HL-60 (cell line): ENCODE data around the gene TEX29.

Experiments
- DNase-seq, 2 experiments: peaks; one replicate each; pipeline ENCODE4 v3.0.0-alpha.2; 2010 to 2020; ENCODE audit warnings: low read depth in 1 of 2, low spot score in 1 of 2
- H3K27ac ChIP-seq: fragments of 250-450 bp; sonication (Bioruptor Pico); replicated peaks from 2 replicates; pipeline ENCODE4 v1.5.1; 2020; ENCODE audit warnings: mild to moderate bottlenecking, moderate library complexity
- H3K27me3 ChIP-seq: fragments of 250-450 bp; sonication (Bioruptor Pico); 2 replicates; pipeline ENCODE4 v1.5.1; 2021; ENCODE audit warnings: mild to moderate bottlenecking, moderate library complexity; ENCODE audit not compliant: insufficient read depth, poor library complexity, severe bottlenecking
- H3K4me3 ChIP-seq: replicated peaks from 2 replicates; pipeline ENCODE4 v1.5.1; 2011; ENCODE audit warnings: mild to moderate bottlenecking, control low read depth, low read length; ENCODE audit not compliant: insufficient read depth
- GABPA ChIP-seq: IDR thresholded peaks from 2 replicates; pipeline ENCODE4 v1.6.1; 2012; ENCODE audit warnings: low read depth
- POLR2AphosphoS5 ChIP-seq: IDR thresholded peaks from 2 replicates; pipeline ENCODE4 v1.6.1; 2012; ENCODE audit warnings: low read depth
- SPI1 ChIP-seq: IDR thresholded peaks from 2 replicates; pipeline ENCODE4 v1.6.1; 2012; ENCODE audit warnings: low read depth, mild to moderate bottlenecking, borderline replicate concordance
- TF ChIP-seq, protein P1 (sequence below): IDR thresholded peaks from 2 replicates; pipeline ENCODE4 v1.6.1; 2012; ENCODE audit warnings: low read depth; ENCODE audit not compliant: insufficient replicate concordance
- TF ChIP-seq, protein P2 (sequence below): IDR thresholded peaks from one replicate; pipeline ENCODE4 v1.5.1; 2011; ENCODE audit warnings: low read length, control low read depth, inconsistent platforms; ENCODE audit not compliant: insufficient read depth

TEX29 gene

DNA sequence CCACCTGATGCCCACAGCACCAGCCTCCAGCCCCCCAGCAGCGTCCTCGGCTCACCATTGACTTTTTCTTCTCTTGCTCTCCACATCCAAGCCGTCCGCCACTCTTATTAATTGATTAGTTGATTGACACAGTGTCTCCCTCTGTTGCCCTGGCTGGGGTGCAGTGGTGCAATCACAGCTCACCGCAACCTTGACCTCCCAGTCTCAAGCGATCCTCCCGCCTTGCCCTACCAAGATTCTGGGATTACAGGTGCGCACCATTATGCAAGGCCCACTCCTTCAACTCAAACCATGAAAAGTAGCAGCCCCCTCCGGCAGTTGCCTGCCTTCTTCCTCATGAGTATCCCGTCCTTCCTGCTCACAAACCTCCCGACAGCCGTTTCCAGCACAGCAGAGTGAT, 921 bp upstream of the TEX29 start:
- TF ChIP-seq, protein P1, sequence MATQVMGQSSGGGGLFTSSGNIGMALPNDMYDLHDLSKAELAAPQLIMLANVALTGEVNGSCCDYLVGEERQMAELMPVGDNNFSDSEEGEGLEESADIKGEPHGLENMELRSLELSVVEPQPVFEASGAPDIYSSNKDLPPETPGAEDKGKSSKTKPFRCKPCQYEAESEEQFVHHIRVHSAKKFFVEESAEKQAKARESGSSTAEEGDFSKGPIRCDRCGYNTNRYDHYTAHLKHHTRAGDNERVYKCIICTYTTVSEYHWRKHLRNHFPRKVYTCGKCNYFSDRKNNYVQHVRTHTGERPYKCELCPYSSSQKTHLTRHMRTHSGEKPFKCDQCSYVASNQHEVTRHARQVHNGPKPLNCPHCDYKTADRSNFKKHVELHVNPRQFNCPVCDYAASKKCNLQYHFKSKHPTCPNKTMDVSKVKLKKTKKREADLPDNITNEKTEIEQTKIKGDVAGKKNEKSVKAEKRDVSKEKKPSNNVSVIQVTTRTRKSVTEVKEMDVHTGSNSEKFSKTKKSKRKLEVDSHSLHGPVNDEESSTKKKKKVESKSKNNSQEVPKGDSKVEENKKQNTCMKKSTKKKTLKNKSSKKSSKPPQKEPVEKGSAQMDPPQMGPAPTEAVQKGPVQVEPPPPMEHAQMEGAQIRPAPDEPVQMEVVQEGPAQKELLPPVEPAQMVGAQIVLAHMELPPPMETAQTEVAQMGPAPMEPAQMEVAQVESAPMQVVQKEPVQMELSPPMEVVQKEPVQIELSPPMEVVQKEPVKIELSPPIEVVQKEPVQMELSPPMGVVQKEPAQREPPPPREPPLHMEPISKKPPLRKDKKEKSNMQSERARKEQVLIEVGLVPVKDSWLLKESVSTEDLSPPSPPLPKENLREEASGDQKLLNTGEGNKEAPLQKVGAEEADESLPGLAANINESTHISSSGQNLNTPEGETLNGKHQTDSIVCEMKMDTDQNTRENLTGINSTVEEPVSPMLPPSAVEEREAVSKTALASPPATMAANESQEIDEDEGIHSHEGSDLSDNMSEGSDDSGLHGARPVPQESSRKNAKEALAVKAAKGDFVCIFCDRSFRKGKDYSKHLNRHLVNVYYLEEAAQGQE, result no peak
- TF ChIP-seq, protein P2, sequence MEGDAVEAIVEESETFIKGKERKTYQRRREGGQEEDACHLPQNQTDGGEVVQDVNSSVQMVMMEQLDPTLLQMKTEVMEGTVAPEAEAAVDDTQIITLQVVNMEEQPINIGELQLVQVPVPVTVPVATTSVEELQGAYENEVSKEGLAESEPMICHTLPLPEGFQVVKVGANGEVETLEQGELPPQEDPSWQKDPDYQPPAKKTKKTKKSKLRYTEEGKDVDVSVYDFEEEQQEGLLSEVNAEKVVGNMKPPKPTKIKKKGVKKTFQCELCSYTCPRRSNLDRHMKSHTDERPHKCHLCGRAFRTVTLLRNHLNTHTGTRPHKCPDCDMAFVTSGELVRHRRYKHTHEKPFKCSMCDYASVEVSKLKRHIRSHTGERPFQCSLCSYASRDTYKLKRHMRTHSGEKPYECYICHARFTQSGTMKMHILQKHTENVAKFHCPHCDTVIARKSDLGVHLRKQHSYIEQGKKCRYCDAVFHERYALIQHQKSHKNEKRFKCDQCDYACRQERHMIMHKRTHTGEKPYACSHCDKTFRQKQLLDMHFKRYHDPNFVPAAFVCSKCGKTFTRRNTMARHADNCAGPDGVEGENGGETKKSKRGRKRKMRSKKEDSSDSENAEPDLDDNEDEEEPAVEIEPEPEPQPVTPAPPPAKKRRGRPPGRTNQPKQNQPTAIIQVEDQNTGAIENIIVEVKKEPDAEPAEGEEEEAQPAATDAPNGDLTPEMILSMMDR, result no peak
- TF ChIP-seq GABPA (no peak), SPI1 (no peak), POLR2AphosphoS5 (no peak)
- H3K27ac ChIP-seq, result no peak overlapping the region
- H3K27me3 ChIP-seq, result peaks cover 3% of the 10 kb centered on the region
- H3K4me3 ChIP-seq, result no peak overlapping the region
- no peak for DNase-seq

DNA sequence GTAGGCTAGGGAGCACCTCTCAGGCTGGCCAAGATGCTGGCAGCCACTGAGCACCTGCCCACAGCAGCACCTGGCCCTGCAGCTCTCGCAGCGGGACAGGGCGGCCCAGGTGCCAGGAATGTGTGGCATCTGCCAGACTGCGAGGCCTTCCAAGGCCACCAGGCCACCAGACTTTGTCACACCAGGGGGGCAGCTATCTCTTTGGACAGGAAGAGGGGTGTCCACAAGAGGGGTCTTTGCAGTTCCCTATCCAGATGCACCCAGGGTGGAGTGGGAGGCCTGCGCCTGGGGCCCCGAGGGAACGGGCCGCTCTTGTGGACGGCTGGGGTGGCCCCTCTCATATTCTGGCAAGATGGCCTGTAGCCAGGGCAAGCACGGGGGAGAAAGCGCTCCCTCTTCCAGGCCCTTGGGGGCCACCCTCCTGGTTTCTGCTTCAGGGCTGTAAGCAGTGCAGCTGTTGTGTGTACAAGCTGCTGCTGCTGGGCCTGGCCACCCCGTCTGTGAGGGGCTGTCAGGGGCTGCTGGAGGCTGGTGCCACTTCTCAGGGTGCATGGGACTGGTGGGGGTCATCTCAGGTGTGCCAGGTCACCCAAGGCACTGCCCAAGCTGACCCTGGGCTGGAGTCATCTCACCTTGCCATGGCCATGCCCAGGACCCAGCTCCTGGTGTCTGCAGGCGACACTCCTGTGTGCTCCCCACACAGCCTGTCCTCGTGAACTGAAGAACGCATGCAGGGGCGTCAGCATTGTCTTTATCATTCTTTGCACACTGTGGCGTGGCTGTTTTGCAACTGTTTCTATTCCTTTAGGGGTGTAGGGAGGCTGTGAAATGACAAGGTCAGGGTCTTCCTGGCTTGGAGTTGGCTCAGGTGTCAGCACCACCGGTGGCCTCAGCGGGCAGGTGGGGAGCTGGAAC, 1.8 kb downstream of the TEX29 start:
- peaks cover 4% of the 10 kb centered on the region for H3K27me3 ChIP-seq
- TF ChIP-seq POLR2AphosphoS5, result no peak
- TF ChIP-seq, protein P2, result no peak
- TF ChIP-seq GABPA, result no peak
- TF ChIP-seq, protein P1, result no peak
- DNase-seq, result no peak
- no peak overlapping the region for H3K27ac ChIP-seq
- H3K4me3 ChIP-seq, result no peak overlapping the region

DNA sequence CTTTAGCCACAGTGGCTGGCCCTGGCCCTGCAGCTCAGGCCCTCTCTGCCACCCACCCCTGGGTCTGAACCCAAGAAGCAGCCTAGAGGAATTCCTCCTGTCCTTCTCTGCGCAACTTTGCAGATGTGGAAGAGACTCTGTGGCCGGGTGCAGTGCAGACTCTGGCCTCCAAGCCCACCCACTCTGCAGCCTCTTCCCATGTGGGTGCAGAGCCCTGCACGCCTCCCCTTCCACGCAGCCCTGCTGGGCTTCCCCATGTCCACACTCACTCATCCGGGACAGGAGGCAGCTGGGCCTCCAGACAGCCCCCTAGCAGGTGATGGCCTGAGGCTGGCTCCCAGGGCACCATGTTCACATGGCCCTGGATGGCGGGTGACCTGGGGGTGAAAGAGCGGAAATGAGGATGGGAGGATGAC, 2.5 kb downstream of the TEX29 start:
- DNase-seq, result no peak

More for the DNA sequence above, 2.5 kb downstream of the TEX29 start:
- TF ChIP-seq, protein P1, result no peak
- TF ChIP-seq SPI1 (no peak), GABPA (no peak), POLR2AphosphoS5 (no peak)
- TF ChIP-seq, protein P2, result no peak
- Histone ChIP-seq H3K4me3 (no peak overlapping the region), H3K27ac (no peak overlapping the region), H3K27me3 (peaks cover 4% of the 10 kb centered on the region)
